Urinary bladder (tissue), 4 donors: ENCODE results near the gene SYCP3. TPM values are rescaled to one million over a fixed set of nuclear protein-coding genes. Genes with fewer than 3 reads are reported as not detected.
"Not testable (repeated sequence)": the region's sequence is repeated elsewhere in the genome, so short reads cannot be mapped to it uniquely, and the experiment has no call there.

Experiments
- DNase-seq: peaks from one replicate; pipeline ENCODE4 v3.0.0-alpha.2; 2015; ENCODE audit errors: extremely low spot score
- H3K27ac ChIP-seq: one replicate; pipeline ENCODE4 v1.5.1; 2013; ENCODE audit warnings: low read depth, mild to moderate bottlenecking, moderate library complexity
- H3K36me3 ChIP-seq: one replicate; pipeline ENCODE4 v1.6.1; 2013; ENCODE audit warnings: mild to moderate bottlenecking, moderate library complexity; ENCODE audit not compliant: insufficient read depth
- H3K4me1 ChIP-seq: one replicate; pipeline ENCODE4 v1.6.1; 2013; ENCODE audit warnings: mild to moderate bottlenecking, moderate library complexity; ENCODE audit not compliant: insufficient read depth
- H3K4me3 ChIP-seq: one replicate; pipeline ENCODE4 v1.5.1; 2013; ENCODE audit warnings: low read depth, low read length
- WGBS: extraction: QIAGEN DNeasy Blood & Tissue Kit; methylation state at CpG from one replicate; pipeline ENCODE4 v1.1.7; 2013; 5-methylcytosine and 5-hydroxymethylcytosine counted together
- polyA plus RNA-seq: library from polyadenylated mRNA; stranded (reverse); fragments of 200-250 nt; gene quantifications from one replicate; pipeline ENCODE4 v1.2.3, GENCODE V29; 2013
- total RNA-seq: library from RNA; depleted of rRNA; stranded (reverse); fragments of >200 nt; gene quantifications from one replicate; pipeline ENCODE4 v1.2.3, GENCODE V29; 2014
- donor health status: healthy with polysubstance abuse.
- donor health status: healthy.

Gene SYCP3
- total and polyA plus RNA-seq, 2 donors = 0.10 to 0.21 TPM

DNA sequence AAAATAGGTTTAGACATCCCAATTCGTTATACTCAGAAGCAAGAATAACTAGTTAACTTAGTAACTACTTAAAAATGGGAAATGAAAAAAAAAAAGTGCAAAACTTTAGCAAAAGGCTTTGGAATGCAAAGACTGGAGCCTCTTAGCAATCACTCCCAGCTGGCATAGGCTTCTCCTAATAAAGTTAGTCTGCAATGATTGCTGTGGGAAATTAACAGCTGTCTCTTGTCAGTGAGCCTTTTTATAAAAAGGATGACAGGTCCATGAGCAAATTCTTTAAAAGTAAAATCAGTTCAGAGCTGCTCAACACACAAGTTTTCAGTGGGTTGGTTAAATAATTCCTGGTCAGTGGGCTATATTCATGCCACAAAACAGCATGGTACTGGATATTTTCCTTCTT lies 7.4 kb upstream of the SYCP3 start:
- H3K4me3 ChIP-seq = no peak overlapping the region
- H3K4me1 ChIP-seq = no peaks in the 10 kb centered on the region
- H3K27ac ChIP-seq = no peak overlapping the region
- WGBS = 89% methylated on average over 1 of the region's 1 CpG
- no peaks in the 10 kb centered on the region for H3K36me3 ChIP-seq
- no peak for DNase-seq

DNA sequence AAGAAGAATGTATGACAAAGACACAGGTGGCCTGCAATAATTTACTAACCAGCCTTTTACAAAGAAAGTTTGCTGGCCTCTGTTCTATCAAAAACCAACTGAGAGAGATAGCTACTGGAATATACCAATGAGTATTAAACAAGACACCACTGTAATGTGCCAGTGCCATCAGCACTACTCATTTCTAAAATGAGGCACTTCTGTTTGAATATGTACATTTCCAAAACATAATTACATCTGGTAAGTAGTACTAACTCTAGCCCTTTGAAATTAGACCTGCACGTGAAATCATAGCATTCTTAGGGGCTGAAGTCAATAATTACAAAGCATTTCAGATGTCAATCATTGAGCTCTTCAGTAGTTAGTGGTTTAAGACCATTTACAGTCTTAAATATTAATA lies 6.9 kb upstream of the SYCP3 start:
- H3K4me3 ChIP-seq = no peak overlapping the region
- H3K27ac ChIP-seq = no peak overlapping the region
- WGBS = 81% methylated on average over 1 of the region's 1 CpG
- no peak for DNase-seq
- H3K36me3 ChIP-seq = no peaks in the 10 kb centered on the region
- H3K4me1 ChIP-seq = no peaks in the 10 kb centered on the region

DNA sequence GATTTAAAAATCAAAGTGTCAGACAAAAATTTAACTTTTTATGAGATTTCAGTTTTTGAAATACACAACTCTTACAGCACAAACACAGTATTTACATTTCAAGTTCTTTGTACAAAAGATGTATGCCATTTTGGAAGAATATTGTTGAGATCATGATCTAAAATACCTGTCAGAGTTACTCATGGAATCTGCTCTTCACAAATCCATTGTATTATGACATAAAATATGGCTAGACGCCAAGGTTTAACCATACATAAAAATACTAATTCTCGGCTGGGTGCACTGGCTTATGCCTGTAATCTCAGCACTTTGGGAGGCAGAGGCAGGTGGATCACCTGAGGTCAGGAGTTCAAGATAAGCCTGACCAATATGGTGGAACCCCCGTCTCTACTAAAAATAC lies 6.2 kb upstream of the SYCP3 start:
- no peak for DNase-seq
- WGBS = 86% methylated on average over 3 of the region's 3 CpGs
- Histone ChIP-seq H3K36me3 (no peaks in the 10 kb centered on the region), H3K27ac (no peak overlapping the region), H3K4me3 (no peak overlapping the region), H3K4me1 (no peaks in the 10 kb centered on the region)

DNA sequence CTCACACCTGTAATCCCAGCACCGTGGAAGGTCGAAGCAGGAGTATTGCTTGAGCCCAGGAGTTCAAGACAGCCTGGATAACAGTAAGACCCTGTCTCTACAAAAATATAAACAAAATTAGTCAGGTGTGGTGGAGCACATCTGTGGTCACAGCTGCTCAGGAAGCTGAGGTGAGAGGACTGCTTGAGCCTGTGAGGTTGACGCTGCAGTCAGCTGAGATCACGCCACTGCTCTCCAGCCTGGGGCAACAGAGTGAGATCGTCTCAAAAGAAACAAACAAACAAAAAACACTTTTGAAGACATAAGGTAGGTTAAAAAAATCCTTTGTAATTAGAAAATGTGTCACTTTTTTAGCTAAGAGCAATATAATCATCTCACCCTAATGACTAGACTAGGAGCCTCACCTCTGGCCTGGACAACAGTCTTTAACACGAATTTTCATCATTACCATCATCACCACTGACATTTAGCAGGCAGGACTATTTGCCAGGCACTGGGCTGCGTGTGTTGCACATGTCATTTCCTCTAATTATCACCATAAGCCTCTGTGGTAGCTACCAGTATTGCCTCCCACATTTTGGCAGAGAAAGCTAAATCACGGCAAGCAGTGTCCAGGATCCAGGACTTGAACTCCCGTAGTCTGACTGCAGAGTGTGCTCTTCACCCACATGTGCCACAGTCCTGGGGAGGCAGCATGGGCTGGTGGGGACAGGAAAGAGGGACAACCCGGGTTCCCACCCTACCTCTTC lies 4.6 kb upstream of the SYCP3 start:
- Histone ChIP-seq H3K27ac (no peak overlapping the region), H3K36me3 (peaks cover 2% of the 10 kb centered on the region), H3K4me1 (no peaks in the 10 kb centered on the region), H3K4me3 (no peak overlapping the region)
- no peak for DNase-seq
- WGBS = 83% methylated on average over 10 of the region's 10 CpGs

DNA sequence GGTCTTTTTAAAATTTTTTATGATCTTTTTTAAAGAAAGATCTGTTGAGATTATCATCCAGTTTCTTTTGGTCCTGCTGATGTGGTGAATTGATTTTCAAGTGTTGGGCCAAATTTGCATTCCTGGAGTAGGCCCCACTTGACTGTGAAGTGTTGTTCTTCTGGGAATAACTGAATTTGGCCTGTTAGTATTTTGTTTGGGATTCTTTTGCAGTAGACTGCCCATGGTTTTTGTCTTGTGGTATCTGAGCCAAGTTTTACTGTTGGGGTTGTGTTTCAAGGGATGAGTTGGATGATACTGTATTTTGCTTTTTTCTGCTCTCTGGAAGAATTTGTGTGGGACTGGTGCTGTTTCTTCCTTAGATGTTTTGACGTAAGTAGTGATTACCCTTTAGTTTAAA lies 4.0 kb upstream of the SYCP3 start:
- H3K4me3 ChIP-seq = no peak overlapping the region
- no peak overlapping the region for H3K27ac ChIP-seq
- DNase-seq = no peak
- peaks cover 2% of the 10 kb centered on the region for H3K36me3 ChIP-seq
- WGBS = 83% methylated on average over 1 of the region's 1 CpG
- H3K4me1 ChIP-seq = no peaks in the 10 kb centered on the region

DNA sequence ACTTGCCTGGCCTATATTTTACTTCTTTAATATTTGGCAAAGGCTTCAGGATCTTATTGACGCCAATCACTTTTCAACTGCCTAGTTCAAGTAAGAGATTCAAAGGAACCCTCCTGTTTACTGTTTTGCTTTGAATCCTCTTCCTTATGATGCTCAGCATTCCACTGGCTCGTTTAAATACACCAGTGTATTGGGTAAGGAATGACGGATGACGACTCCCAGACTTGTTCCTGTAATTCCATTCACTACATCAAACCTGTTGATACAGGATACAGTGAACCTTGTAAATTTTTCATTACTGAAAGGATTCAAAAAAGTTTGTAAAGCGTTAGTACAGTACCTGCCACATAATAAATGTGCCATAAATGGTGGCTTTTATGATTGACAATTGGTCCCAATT lies 1.7 kb upstream of the SYCP3 start:
- WGBS = 73% methylated on average over 5 of the region's 5 CpGs
- no peaks in the 10 kb centered on the region for H3K4me1 ChIP-seq
- H3K27ac ChIP-seq = no peak overlapping the region
- H3K4me3 ChIP-seq = no peak overlapping the region
- DNase-seq = no peak
- peaks cover 6% of the 10 kb centered on the region for H3K36me3 ChIP-seq

DNA sequence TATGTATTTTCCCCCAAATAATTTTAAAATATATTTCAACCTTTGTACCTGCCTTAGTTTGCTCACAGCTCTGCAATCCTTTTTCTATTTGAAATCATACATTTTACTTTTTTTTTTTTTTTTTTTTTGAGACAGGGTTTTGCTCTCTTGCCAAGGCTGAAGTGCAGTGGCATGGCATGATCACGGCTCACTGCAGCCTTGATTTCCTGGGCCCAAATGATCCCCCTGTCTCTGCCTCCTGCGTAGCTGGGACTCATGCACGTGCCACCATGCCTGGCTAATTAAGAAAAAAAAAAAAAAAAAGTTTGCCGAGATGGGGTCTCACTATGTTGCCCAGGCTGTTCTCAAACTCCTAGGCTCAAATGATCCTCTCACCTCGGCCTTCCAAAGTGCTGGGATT lies 1.3 kb upstream of the SYCP3 start:
- Histone ChIP-seq H3K36me3 (peaks cover 6% of the 10 kb centered on the region), H3K27ac (no peak overlapping the region), H3K4me3 (no peak overlapping the region), H3K4me1 (no peaks in the 10 kb centered on the region)
- DNase-seq = no peak
- 91% methylated on average over 5 of the region's 5 CpGs for WGBS

DNA sequence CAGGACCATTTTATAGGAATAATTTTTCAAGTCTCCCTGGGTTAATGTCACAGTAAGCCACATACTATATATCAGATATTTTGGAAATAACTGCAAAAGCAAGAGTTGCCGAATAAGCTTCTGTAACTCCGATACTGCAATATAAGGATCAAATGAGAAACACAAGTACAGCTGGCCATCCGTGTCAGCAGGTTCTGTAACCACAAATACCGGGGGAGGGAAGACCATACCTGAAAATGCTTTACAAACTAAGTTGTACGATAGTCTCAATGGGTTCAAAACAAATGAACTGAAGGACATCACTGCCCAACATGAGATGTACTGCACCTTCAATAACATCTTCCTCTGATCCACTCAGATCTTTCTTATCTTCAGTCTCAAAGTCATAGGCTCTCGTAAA lies 1.8 kb downstream of the SYCP3 start:
- no peak for DNase-seq
- Histone ChIP-seq H3K4me1 (no peaks in the 10 kb centered on the region), H3K36me3 (peaks cover 6% of the 10 kb centered on the region), H3K4me3 (no peak overlapping the region), H3K27ac (no peak overlapping the region)
- WGBS = 88% methylated on average over 6 of the region's 6 CpGs

DNA sequence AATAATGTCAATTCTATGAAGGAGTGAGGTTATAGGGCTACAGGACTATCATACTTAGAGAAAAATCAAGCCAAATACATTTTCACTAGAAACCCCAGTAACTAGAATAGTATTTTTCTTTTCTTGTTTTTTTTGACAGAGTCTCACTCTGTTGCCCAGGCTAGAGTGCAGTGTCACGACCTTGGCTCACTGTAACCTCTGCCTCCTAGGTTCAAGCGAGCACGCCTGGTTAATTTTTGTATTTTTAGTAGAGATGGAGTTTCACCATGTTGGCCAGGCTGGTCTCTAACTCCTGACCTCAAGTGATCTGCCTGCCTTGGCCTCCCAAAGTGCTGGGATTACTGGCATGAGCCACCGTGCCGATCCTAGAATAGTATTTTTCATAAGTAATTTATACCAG lies 4.8 kb downstream of the SYCP3 start:
- not testable (repeated sequence) for H3K4me1 ChIP-seq, H3K27ac ChIP-seq, DNase-seq, H3K4me3 ChIP-seq, H3K36me3 ChIP-seq
- WGBS = 92% methylated on average over 5 of the region's 5 CpGs

DNA sequence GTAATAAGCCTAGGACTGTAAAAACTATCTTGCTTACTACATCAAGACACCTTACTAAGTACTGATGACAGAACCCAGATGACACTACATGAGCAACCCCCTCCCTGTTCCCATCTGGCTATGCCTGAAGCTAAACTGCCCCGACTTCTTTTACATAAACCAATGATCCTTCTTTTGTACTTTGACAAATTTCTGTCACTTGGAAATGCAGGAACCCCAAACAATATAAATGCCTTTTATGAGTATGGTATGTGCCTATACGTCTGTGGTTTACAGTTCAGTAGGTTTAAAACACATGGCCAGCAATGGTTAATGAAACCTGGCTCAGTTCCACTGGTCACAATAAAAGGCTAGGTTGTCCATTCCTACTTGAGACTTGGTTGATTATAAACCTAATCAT lies 6.1 kb downstream of the SYCP3 start:
- WGBS = 44% methylated on average over 2 of the region's 2 CpGs
- Histone ChIP-seq H3K27ac (no peak overlapping the region), H3K4me1 (no peaks in the 10 kb centered on the region), H3K4me3 (no peak overlapping the region), H3K36me3 (peaks cover 4% of the 10 kb centered on the region)
- DNase-seq = no peak

DNA sequence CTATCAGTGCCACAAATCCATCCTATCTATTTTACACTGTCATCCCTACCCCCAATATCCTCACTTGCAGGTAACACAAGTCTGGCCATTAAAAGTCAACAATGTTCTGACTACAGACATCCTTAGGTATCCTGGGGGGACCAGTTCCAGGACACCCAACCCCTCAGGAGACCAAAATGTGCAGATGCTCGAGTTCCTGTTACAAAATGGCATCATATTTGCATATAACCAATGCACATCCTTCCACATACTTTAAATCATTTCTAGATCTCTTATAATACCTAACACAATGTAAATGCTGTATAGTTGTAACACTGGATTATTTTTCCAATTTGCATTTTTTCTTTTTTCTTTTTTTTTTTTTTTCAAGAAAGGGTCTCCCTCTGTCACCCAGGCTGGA lies 6.9 kb downstream of the SYCP3 start:
- no peak overlapping the region for H3K4me3 ChIP-seq
- peaks cover 1% of the 10 kb centered on the region for H3K36me3 ChIP-seq
- 96% methylated on average over 1 of the region's 1 CpG for WGBS
- no peak overlapping the region for H3K27ac ChIP-seq
- no peaks in the 10 kb centered on the region for H3K4me1 ChIP-seq
- DNase-seq = no peak

DNA sequence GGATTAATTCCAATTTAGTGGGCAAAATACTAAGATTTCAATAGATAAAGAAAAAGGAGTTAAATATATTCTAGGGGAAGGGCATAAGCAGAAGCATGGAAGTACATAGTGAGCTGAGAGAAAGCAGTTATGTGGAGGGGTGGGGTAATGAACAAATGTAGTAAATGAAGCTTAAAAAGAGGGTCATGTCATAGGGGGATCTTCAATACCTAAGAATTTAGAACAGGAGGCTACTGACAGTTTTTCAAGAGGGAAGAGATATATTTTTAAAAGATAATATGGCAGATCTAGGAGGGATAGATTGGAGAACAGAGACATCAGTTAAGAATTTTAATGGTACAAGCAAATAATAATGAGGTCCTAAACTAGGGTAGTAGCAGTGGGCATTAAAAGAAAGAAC lies 9.4 kb downstream of the SYCP3 start:
- H3K4me1 ChIP-seq = no peaks in the 10 kb centered on the region
- H3K4me3 ChIP-seq = no peak overlapping the region
- H3K36me3 ChIP-seq = no peaks in the 10 kb centered on the region
- H3K27ac ChIP-seq = no peak overlapping the region
- DNase-seq = no peak

DNA sequence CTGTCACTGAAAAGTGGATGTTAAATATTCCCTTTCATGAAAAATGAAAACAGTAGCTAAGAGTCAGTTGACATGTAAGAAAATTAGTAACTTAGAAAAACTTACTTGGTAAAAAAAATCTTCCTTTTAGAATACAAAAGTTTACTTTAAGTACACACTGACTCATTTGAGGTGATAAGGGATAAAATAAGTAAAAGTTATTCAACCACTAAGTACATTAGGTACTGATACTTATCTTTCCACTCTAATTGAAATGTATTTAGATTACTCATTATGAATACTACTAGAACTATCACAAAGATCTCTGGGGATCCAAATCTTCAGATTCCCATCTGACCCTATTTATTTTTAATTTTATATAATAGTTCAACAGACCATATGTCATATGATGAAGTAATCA lies 12.2 kb downstream of the SYCP3 start:
- Histone ChIP-seq H3K27ac (no peak overlapping the region), H3K36me3 (no peaks in the 10 kb centered on the region), H3K4me1 (no peaks in the 10 kb centered on the region), H3K4me3 (no peak overlapping the region)
- DNase-seq = no peak

DNA sequence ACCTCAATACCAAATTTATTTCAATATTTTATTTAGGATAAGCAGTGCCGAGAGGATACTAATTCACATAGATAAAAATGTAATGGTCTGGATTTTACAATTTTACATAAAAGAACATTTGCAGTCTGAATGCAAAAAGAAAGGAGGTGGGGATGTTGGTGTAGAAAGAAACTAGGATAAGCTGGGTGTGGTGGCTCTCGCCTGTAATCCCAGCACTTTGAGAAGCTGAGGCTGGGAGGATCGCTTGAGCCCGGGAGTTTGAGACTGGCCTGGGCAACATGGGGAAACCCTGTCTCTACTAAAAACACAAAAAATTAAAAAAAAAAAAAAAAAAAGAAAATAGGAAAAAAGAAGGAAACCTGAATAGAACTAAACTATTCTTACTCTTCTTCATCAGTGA lies 16.9 kb downstream of the SYCP3 start:
- no peak overlapping the region for H3K4me3 ChIP-seq
- no peak overlapping the region for H3K27ac ChIP-seq
- no peak for DNase-seq
- 98% methylated on average over 4 of the region's 4 CpGs for WGBS
- H3K36me3 ChIP-seq = no peaks in the 10 kb centered on the region
- no peaks in the 10 kb centered on the region for H3K4me1 ChIP-seq

DNA sequence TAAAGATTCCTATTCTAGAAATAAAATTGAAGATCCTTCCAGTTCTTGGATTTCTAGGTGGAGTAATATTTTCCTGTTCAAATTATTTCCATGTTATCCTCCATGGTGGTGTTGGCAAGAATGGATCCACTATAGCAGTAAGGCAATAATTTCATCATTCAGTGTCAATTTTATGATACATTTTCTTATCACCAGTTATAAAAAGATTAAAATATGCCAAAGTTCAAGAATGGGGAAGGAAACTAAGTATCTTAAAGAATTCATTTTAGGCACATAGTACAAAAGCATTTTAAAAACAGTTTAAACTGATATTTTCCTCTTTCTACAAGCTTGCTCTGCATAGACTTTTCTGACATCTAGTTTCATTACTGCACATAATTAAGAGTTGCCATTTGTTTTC lies 19.1 kb downstream of the SYCP3 start:
- Histone ChIP-seq H3K4me3 (no peak overlapping the region), H3K27ac (no peak overlapping the region), H3K36me3 (no peaks in the 10 kb centered on the region), H3K4me1 (no peaks in the 10 kb centered on the region)
- no peak for DNase-seq
